ENCODE data around the gene AKT3.

Gene AKT3

DNA sequence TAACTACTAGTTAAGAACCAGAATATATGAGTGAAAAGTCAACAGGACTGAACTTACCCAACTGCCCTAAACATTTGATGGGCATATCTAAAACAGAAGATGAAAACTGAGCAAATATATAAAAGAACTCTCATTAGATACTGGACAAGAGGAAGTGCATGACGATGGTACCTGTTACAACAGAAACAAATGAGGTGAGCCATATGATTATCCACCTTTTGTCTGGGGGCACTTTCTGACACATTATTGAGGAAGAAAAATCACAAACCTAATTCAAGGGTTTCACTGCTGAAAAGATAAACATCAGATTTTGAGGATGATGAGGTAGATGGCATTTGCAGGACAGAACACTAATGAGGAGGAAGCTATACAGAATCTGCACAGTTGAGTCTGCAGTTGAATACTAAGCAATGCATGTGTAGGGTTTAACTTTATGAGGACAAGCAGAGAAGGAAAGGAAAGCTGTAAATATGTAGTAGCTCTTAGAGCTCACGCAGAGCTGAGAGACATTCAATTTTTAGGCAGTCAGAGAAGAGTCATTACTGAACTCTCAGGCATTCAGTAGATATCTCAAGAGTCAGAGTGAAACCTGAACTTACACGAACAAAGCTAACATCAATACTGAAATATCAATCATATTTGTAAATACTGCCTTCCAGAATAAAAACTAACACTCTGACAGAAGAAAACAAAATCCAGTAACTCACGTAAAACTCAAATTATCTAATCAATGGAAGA, 262.1 kb downstream of the AKT3 start:
- no peaks in the 10 kb centered on the region for H3K9me3 ChIP-seq (ENCODE audit: control insufficient read depth, low read length)
- H3K27me3 ChIP-seq (replicated peaks; ENCODE audit: control insufficient read depth, insufficient read depth, low read length, poor library complexity, severe bottlenecking), result no peaks in the 10 kb centered on the region
- no peak for DNase-seq
- no peak overlapping the region for H3K4me3 ChIP-seq (ENCODE audit: insufficient read depth, low read depth, low read length, poor library complexity, severe bottlenecking)
- no peak overlapping the region for H3K27ac ChIP-seq (ENCODE audit: insufficient read depth, low read length, poor library complexity, severe bottlenecking)
- no peaks in the 10 kb centered on the region for H3K4me1 ChIP-seq (ENCODE audit: control insufficient read depth, insufficient read depth, low read length, poor library complexity, severe bottlenecking)
- no peaks in the 10 kb centered on the region for H3K36me3 ChIP-seq (ENCODE audit: control insufficient read depth, insufficient read depth, low read length)

DNA sequence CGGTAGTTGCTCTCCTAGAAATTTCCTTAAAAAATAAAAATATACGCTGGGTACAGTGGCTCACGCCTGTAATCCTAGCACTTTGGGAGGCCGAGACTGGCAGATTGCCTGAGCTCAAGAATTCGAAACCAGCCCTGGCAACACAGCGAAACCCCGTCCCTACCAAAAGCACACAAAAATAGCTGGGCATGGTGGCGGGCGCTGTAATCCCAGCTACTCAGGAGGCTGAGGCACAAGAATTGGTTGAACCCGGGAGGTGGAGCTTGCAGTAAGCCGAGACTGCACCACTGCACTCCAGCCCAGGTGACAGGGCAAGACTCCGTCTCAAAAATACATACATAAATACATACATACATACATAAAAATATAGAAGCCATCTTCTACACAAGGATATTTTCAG, 262.8 kb downstream of the AKT3 start:
- Histone ChIP-seq H3K4me3 (ENCODE audit: insufficient read depth, low read depth, low read length, poor library complexity, severe bottlenecking) (no peak overlapping the region), H3K36me3 (ENCODE audit: control insufficient read depth, insufficient read depth, low read length) (no peaks in the 10 kb centered on the region), H3K9me3 (ENCODE audit: control insufficient read depth, low read length) (peaks cover 4% of the 10 kb centered on the region), H3K4me1 (ENCODE audit: control insufficient read depth, insufficient read depth, low read length, poor library complexity, severe bottlenecking) (no peaks in the 10 kb centered on the region), H3K27me3 (replicated peaks; ENCODE audit: control insufficient read depth, insufficient read depth, low read length, poor library complexity, severe bottlenecking) (no peaks in the 10 kb centered on the region), H3K27ac (ENCODE audit: insufficient read depth, low read length, poor library complexity, severe bottlenecking) (no peak overlapping the region)
- no peak for DNase-seq

DNA sequence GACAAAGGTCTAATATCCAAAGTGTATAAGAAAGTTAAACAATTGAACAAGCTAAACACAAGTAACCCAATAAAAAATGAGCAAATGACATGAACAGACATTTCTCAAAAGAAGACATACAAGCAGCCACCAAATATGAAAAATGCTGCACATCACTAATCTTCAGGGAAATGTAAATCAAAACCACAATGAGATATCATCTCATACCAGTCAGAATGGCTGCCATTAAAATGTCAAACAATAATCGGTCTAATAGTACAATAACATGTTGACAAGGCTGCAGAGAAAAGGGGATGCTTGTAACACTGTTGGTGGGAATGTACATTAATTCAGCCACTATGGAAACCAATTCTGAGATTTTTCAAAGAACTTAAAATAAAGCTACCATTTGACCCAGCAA, 264.1 kb downstream of the AKT3 start:
- Histone ChIP-seq H3K27ac (ENCODE audit: insufficient read depth, low read length, poor library complexity, severe bottlenecking) (no peak overlapping the region), H3K27me3 (replicated peaks; ENCODE audit: control insufficient read depth, insufficient read depth, low read length, poor library complexity, severe bottlenecking) (no peaks in the 10 kb centered on the region), H3K9me3 (ENCODE audit: control insufficient read depth, low read length) (peaks cover 5% of the 10 kb centered on the region), H3K4me3 (ENCODE audit: insufficient read depth, low read depth, low read length, poor library complexity, severe bottlenecking) (no peak overlapping the region), H3K4me1 (ENCODE audit: control insufficient read depth, insufficient read depth, low read length, poor library complexity, severe bottlenecking) (no peaks in the 10 kb centered on the region), H3K36me3 (ENCODE audit: control insufficient read depth, insufficient read depth, low read length) (no peaks in the 10 kb centered on the region)
- DNase-seq, result no peak

- no peak overlapping the region for H3K4me3 ChIP-seq (ENCODE audit: insufficient read depth, low read depth, low read length, poor library complexity, severe bottlenecking)
- DNase-seq, result no peak
- H3K27ac ChIP-seq (ENCODE audit: insufficient read depth, low read length, poor library complexity, severe bottlenecking), result no peak overlapping the region
- H3K27me3 ChIP-seq (replicated peaks; ENCODE audit: control insufficient read depth, insufficient read depth, low read length, poor library complexity, severe bottlenecking), result no peaks in the 10 kb centered on the region
- H3K36me3 ChIP-seq (ENCODE audit: control insufficient read depth, insufficient read depth, low read length), result peaks cover 4% of the 10 kb centered on the region
- peaks cover 5% of the 10 kb centered on the region for H3K9me3 ChIP-seq (ENCODE audit: control insufficient read depth, low read length)
- no peaks in the 10 kb centered on the region for H3K4me1 ChIP-seq (ENCODE audit: control insufficient read depth, insufficient read depth, low read length, poor library complexity, severe bottlenecking)
These were observed 267.7 kb downstream of the AKT3 start for GRCh38 chr1:243582326-243582725.

DNA sequence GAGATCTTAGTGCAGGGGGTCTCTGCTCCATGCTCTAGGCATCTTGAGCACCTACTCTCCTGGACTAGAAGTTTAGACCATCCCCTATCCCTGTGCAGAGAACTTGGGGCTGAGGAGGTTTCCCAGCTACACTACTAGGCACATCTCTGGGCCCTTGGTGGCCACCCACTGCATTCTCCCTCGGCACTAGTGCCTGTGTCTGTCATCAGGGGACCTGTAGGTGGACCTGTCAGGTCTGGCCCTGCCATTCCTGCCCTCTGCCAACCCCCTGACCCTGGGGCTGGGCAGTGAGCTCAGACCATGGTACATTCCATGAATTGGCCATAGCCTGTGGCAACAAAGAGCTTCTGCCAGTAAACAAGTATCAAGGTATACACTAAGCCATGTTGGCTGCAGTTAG, 269.1 kb downstream of the AKT3 start:
- no peak overlapping the region for H3K27ac ChIP-seq (ENCODE audit: insufficient read depth, low read length, poor library complexity, severe bottlenecking)
- DNase-seq, result no peak
- H3K4me1 ChIP-seq (ENCODE audit: control insufficient read depth, insufficient read depth, low read length, poor library complexity, severe bottlenecking), result no peaks in the 10 kb centered on the region
- no peaks in the 10 kb centered on the region for H3K27me3 ChIP-seq (replicated peaks; ENCODE audit: control insufficient read depth, insufficient read depth, low read length, poor library complexity, severe bottlenecking)
- H3K4me3 ChIP-seq (ENCODE audit: insufficient read depth, low read depth, low read length, poor library complexity, severe bottlenecking), result no peak overlapping the region
- H3K36me3 ChIP-seq (ENCODE audit: control insufficient read depth, insufficient read depth, low read length), result peaks cover 4% of the 10 kb centered on the region
- H3K9me3 ChIP-seq (ENCODE audit: control insufficient read depth, low read length), result peaks cover 5% of the 10 kb centered on the region

DNA sequence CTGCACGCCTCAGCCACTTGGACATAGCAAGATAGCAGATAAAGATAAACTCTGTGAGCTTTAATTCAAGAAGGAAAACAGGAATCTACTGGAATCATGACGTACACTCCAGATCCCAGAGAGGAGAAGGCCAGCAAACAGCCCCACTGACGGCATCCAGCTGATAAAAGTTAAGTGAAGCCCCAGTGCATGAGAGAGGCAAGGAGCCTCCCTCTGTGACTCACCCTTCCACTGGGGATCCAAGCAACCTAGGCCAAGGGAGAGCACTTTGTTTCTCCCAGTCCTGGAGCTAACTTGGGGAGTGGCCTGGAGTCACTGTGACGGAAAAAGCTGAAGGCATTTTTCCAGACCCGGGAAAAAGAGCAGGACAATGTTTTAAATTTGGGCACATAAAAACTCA, 270.0 kb downstream of the AKT3 start:
- Histone ChIP-seq H3K4me1 (ENCODE audit: control insufficient read depth, insufficient read depth, low read length, poor library complexity, severe bottlenecking) (no peaks in the 10 kb centered on the region), H3K9me3 (ENCODE audit: control insufficient read depth, low read length) (peaks cover 5% of the 10 kb centered on the region), H3K27ac (ENCODE audit: insufficient read depth, low read length, poor library complexity, severe bottlenecking) (no peak overlapping the region), H3K36me3 (ENCODE audit: control insufficient read depth, insufficient read depth, low read length) (peaks cover 4% of the 10 kb centered on the region), H3K4me3 (ENCODE audit: insufficient read depth, low read depth, low read length, poor library complexity, severe bottlenecking) (no peak overlapping the region), H3K27me3 (replicated peaks; ENCODE audit: control insufficient read depth, insufficient read depth, low read length, poor library complexity, severe bottlenecking) (no peaks in the 10 kb centered on the region)
- no peak for DNase-seq

GRCh38 chr1:243575070-243575469, 275.0 kb downstream of the AKT3 start:
- no peaks in the 10 kb centered on the region for H3K4me1 ChIP-seq (ENCODE audit: control insufficient read depth, insufficient read depth, low read length, poor library complexity, severe bottlenecking)
- H3K36me3 ChIP-seq (ENCODE audit: control insufficient read depth, insufficient read depth, low read length), result peaks cover 12% of the 10 kb centered on the region
- H3K4me3 ChIP-seq (ENCODE audit: insufficient read depth, low read depth, low read length, poor library complexity, severe bottlenecking), result no peak overlapping the region
- H3K27me3 ChIP-seq (replicated peaks; ENCODE audit: control insufficient read depth, insufficient read depth, low read length, poor library complexity, severe bottlenecking), result no peaks in the 10 kb centered on the region
- no peaks in the 10 kb centered on the region for H3K9me3 ChIP-seq (ENCODE audit: control insufficient read depth, low read length)
- no peak for DNase-seq
- H3K27ac ChIP-seq (ENCODE audit: insufficient read depth, low read length, poor library complexity, severe bottlenecking), result no peak overlapping the region

- H3K4me3 ChIP-seq (ENCODE audit: insufficient read depth, low read depth, low read length, poor library complexity, severe bottlenecking), result no peak overlapping the region
- H3K27ac ChIP-seq (ENCODE audit: insufficient read depth, low read length, poor library complexity, severe bottlenecking), result no peak overlapping the region
- H3K9me3 ChIP-seq (ENCODE audit: control insufficient read depth, low read length), result no peaks in the 10 kb centered on the region
- no peak for DNase-seq
- H3K27me3 ChIP-seq (replicated peaks; ENCODE audit: control insufficient read depth, insufficient read depth, low read length, poor library complexity, severe bottlenecking), result no peaks in the 10 kb centered on the region
- no peaks in the 10 kb centered on the region for H3K4me1 ChIP-seq (ENCODE audit: control insufficient read depth, insufficient read depth, low read length, poor library complexity, severe bottlenecking)
- H3K36me3 ChIP-seq (ENCODE audit: control insufficient read depth, insufficient read depth, low read length), result peaks cover 8% of the 10 kb centered on the region
These were observed 277.1 kb downstream of the AKT3 start for GRCh38 chr1:243572940-243573339.

- no peaks in the 10 kb centered on the region for H3K4me1 ChIP-seq (ENCODE audit: control insufficient read depth, insufficient read depth, low read length, poor library complexity, severe bottlenecking)
- H3K27me3 ChIP-seq (replicated peaks; ENCODE audit: control insufficient read depth, insufficient read depth, low read length, poor library complexity, severe bottlenecking), result no peaks in the 10 kb centered on the region
- no peaks in the 10 kb centered on the region for H3K9me3 ChIP-seq (ENCODE audit: control insufficient read depth, low read length)
- no peak for DNase-seq
- no peak overlapping the region for H3K4me3 ChIP-seq (ENCODE audit: insufficient read depth, low read depth, low read length, poor library complexity, severe bottlenecking)
- H3K36me3 ChIP-seq (ENCODE audit: control insufficient read depth, insufficient read depth, low read length), result peaks cover 8% of the 10 kb centered on the region
- H3K27ac ChIP-seq (ENCODE audit: insufficient read depth, low read length, poor library complexity, severe bottlenecking), result no peak overlapping the region
These were observed 281.2 kb downstream of the AKT3 start for GRCh38 chr1:243568793-243569192.

- Histone ChIP-seq H3K27me3 (replicated peaks; ENCODE audit: control insufficient read depth, insufficient read depth, low read length, poor library complexity, severe bottlenecking) (no peaks in the 10 kb centered on the region), H3K4me1 (ENCODE audit: control insufficient read depth, insufficient read depth, low read length, poor library complexity, severe bottlenecking) (no peaks in the 10 kb centered on the region), H3K4me3 (ENCODE audit: insufficient read depth, low read depth, low read length, poor library complexity, severe bottlenecking) (no peak overlapping the region), H3K36me3 (ENCODE audit: control insufficient read depth, insufficient read depth, low read length) (peaks cover 19% of the 10 kb centered on the region), H3K27ac (ENCODE audit: insufficient read depth, low read length, poor library complexity, severe bottlenecking) (no peak overlapping the region), H3K9me3 (ENCODE audit: control insufficient read depth, low read length) (no peaks in the 10 kb centered on the region)
- no peak for DNase-seq
These were observed 285.2 kb downstream of the AKT3 start for GRCh38 chr1:243564814-243565213.

Data from effector memory CD4-positive, alpha-beta T cell (primary cell).